Activated T-helper 9 cell treated with anti-CD3 and anti-CD28 coated beads, Interleukin-2, amount 50 U/mL, for 16 hours (primary cell): ENCODE results near the gene DCXR.

Source experiments
- DNase-seq: peaks from one replicate; pipeline ENCODE4 v3.0.0-alpha.2; 2020; ENCODE audit warnings: low read depth

DCXR gene

DNA sequence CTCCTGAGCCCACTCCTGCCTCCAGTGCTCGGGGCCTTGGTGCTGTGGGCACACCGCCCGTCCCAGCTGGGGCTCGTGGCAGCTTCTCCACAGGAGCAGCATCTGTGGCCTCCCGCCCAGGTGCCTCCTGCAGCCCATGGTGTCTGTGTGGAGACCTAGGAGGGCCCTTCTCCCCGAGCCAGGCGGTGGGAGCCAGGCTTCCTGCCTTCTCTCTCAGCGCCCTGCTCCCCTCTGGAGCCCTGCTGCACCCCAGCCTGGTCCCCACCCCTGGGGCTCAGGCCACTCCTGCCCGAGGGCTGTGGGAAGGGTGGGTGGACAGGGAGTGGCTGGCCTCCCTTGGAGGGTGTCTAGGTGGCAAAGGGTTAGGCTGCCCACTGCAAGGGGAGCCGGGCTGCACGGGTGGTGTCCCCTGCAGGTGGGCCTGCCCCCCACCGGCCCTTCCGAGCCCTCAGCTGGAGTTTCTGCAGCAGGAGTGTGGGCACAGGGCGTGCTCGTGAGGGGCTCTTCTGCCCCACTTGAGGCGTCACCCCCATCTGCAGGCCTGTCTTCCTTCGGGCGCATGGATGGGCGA is 25.8 kb downstream of the DCXR start:
- DNase-seq = no peak

DNA sequence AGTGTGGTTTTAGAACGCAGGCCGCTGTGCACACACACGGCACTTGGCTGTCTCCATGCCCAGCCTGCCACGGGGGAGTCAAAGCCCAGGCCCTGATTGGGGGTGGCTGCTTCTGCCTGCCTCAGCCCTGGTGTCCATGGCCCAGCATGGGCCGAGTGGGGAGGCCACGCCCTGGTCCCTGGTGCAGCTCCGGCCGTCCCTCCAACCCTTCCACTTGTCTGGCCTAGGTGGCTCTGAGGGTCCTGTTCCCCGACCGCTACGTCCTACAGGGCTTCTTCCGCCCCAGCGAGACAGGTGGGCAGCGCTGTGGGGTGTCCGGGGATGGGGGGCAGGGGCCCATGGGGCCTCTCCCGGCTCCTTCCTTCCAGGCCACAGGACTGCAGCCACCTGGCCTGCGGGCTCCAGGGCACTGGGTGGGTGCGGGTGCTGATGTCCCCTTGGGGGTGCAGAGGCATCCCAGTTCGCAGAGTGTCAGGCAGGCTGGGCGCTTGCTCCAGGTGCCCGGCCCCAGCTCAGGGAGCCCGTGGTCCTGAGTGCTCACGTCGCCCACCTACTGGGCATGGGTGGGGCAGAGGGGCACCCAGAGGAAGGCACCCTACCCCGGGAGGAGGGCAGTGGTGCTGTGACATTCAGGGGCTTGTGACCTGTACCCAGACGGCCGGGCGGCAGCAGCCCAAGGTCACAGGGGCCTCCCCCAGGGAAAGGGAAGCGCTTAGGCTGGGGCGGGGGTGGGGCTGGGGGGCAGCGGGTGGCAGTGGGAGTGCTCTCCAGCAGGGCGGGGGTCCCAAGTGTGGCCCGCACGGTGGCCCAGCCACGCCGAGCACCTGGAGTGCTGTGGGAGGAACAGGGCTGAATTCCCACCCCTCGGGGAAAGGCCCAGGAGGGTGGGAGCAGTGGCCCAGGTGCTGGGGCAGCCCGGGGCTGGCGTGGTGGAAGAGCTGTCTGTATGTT is 26.6 kb downstream of the DCXR start:
- no peak for DNase-seq

DNA sequence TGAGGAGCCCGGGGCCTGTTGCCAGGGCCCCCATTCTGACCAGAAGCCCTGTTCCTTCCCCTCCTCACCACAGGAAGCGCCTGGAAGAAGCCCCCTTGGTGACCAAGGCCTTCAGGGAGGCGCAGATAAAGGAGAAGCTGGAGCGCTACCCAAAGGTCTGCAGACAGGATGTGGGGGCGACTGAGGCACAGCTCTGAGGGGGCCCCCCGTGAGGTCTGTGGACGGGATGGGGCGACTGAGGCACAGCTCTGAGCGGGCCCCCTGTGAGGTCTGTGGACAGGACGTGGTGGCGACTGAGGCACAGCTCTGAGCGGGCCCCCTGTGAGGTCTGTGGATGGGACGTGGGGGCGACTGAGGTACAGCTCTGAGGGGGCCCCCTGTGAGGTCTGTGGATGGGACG is 28.1 kb downstream of the DCXR start:
- no peak for DNase-seq

DNA sequence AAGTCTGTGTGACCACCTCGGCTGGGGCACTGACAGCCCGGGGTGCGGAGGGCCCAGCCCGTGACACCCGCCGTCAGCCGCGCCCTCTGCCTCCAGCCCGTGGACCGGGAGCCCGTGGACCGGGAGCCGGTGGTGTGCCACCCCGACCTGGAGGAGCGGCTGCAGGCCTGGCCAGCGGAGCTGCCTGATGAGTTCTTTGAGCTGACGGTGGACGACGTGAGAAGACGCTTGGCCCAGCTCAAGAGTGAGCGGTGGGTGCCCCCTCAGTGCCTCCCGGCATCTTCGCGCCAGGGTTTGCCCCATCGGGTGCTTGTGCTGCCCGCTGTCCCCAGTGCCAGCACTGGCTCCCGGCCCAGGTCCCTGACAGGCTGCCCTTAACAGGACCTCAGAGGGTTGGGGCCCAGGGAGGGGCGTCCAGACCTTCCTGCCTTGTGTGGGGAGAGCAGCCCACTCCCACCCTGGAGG is 28.5 kb downstream of the DCXR start:
- no peak for DNase-seq

DNA sequence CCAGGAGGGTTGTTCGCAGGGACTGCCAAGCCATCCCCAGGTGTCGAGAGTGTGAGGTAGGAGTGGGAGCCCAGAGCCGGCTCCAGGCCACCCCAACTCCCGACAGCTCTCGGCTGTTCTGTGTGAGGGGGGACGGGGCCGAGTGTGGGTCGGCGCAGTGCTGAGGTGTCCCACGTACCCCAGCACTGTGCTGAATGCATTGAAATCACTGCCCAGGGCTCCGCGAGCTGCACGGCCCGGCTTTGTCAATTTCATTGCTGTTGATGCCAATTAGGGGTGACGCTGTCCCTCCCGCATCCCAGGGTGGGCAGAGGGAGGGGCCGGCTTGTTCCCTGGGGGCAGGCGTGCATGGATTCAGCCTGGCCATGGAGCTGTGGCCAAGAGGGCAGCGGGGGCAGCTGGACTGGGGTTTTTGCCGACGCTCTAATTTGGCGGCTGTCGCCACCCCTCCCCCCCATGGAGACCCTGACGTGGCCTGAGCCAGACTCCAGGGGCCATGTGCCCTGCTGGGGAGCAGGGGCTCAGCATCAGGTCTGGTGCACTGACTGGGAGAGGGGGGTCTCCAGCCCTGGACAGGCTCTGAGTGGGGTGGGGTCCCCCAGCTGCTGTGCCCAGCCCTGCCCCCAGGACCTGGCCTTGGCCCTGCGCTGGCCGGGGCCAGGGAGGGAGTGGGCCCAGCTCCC is 29.1 kb downstream of the DCXR start:
- no peak for DNase-seq

DNA sequence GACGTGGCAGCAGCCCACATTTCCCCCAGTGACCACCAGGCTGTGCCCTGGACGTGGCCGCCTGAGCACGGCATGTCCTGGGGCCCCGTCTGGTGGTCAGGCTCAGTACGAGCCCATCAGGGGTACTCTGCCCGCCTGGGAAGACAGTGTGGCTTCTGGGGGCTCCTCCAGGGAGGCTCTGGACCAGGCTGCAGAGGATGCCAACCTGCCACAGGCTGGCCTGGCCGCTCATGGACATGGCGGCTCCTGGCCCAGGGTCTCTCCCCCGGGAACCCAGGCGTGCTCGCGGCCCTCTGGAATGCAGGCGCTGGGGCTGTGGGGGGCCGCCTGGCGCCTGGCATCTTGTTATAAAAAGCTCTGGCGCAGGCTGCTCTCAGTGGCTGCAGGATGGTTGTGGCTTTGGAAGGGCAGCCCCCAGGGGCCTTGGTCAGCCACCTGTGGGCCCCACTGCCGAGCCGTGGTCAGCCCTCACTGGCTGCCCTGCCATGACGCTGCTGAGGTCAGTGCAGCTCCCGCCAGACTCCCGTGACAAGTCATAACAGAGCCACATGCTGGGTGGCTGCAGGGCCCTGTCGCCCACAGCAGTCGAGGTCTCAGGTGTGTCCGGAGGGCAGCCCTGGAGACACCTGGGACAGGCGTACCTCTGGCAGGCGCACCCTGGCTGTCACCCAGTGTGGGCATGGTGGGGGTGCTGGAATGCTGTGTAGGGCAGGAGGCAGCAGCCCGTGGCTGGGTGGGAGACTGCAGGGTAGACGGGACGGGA is 29.8 kb downstream of the DCXR start:
- no peak for DNase-seq

DNA sequence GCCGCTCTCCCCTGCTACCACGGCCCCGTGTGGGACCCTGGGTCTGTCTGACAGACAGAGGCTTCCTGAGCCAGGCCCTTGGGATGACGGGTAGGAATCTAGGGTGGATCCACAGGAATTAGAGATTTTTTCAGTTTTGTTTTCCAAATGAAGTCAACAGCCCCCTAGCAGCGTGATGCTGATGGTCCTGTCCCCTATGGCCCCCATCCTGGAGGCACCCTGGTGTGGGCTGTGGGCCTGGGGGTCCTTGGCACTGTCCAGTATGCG is 30.3 kb downstream of the DCXR start:
- DNase-seq = no peak

DNA sequence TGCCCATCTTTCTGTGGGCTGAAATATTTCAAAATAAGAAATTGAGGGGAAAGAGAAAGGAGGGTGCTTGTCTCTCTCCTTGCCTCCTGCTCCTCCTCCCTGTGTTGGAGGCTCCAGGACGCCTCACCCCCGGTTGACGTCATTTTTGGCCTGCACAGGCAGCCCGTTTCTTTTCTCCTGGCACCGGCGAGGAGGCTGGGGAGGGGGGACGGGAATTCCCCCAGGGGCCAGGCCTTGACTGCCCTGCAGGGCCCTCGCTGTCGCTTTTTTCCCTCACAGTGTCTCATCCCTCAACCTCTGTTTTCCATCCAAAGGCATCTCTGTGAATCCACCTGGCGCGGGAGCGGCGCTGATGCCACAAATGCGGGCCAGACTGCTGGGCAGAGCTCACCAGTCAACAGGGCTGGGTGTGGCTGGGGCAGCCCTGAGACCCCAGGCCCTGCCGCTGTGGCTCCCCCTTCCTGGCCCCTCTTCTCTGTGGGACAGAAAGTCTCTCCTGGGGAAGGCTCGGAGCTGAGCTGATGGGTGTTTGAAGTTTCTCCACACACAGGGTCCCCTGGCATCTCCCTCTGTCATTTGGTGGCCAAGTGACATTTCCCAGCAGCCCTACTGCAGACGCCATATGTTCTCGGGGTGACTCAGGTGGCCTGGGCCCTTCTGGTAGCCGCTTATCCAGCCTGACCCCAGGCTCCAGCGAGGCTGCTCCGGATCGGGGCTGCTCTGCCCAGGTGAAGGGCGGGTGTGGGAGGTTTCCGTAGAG is 30.8 kb downstream of the DCXR start:
- DNase-seq = no peak

DNA sequence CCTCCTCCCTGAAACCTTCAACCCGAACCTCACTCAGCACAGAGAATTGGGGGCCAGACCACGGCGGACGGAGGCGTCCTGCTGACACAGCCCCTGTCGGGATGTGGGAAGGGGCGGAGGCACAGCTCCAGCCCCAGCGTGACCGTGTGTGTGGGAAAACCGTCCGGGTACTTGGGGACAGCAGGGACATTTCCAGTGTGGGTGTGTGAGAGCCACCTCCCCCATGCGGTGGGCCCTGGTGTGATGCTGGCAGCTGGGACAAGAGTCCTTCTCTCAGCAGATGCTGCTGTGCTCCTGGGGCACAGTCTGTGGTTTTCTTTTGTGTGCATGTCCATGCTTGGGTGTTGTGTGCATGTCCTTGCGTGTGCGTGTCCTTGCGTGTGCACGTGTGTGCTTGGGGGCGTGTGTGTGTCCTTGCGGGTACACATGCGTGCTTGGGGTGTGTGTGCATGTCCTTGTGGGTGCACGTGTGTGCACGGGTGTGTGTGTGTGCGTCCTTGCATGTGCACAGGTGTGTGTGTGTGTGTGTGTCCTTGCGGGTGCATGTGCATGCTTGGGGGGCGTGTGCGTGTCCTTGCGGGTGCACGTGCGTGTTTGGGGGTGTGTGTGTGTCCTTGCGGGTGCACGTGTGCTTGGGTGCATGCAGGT is 31.7 kb downstream of the DCXR start:
- DNase-seq = no peak

DNA sequence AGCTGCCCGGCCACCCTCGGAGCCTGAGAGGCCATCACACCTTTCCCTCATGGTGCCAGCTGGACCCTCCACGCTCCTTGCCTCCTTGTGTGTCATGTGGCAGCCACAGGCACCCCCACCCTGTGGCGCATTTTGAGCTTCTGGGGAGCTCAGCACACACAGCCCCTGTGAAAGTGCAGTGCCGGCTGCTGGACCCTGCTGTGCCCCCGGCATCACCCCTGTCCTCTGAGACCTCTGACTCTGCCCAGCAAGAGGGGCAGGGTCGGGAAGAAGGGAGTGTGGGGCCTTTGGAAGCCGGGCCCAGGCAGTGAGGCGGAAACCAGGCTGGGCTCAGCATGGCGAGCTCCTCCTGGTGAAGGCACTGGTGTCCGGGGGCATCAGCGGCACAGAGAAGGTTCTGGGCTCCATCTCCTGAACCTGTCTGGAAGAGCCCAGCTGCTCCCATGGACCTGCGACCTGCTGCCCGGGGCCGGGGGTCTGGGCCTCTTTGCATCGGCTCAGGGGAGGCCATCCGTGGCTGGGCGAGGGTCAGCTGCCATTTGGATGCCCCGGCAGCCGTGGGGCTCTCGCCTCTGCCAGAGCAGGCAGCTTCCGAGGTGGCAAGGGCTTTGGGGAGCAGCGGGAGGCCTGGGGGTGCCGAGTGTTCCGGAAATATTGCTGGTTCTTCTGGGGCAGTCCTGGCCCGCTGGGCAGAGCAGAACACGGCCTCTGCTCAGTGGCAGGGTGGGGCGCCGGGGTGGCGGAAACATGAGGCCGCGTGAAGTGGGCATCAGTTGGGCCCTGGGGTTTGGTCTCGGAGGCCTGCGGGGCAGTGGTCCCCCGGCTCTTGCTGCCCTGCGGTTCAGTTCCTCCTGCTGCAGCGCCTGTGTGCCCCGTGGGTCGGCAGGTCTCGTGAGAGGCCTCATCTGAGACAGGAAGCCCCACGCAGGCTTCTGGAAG is 32.7 kb downstream of the DCXR start:
- DNase-seq = no peak

DNA sequence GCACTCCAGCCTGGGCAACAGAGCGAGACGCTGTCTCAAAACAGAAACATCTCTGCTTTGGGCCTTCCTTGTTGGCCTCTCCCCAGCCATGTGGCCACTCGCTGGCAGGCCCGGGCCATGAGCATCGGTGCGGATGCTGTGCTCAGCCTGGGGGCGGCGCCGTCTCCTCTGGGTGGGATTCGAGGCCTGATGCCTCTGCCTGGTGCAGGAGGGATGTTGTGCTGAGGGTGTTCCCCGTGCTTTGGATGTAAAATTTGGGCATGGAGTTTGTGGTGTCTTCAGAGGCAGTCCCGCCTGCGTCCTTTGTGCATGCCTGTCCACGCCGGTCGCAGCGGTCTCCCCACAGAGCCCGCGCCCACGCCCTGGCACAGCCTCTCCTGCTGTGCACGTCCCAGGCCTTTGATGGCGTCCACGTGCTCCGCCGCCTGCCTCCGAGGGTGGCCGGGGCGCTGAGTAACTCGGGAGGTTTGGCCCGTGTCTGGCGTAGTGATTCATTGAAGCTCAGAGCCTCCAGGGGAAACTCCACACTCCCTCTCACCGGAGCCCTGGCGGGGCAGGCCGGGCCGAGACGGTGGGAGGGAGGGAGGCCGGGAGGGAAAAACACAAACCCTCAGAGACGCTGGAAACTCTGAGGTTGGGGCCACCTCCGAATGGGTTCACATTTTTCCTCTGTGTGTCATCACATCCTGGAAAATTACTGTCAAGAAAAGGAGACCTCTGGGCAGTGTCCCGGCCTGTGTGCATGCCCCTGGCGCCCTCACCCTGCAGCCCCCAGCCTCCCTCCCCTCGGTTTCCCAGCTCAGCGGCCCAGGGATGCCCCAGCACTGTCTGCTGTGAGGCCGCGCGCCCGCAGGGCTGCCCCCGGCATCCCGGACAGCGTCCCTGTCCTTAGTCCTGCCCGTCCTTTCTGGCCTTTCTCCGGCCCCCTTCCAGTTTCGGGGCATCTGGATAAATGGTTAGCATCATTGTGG is 33.8 kb downstream of the DCXR start:
- DNase-seq = peak; percentile 36

DNA sequence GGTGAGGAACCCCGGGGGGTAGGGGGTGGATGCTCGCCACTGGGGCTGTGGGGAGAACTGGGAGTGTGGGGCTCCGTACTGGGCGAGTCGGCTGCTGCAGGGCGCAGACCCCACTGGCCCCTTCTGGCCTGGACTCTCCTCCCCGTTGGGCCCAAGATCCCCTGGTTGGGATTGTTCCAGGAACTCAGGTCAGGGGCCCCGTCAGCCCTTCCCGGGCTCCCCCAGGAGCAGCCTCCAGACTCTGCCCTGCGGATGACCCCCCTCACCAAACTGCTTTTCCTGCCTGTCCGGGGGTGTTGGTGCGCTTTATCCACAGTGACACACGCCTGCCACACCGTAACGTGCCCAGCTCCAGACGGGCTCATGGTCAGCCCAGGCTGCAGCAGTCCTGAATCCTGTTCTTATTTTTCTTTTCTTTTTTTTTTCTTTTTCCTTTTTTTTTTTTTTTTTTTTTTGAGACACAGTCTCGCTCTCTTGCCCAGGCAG is 35.9 kb downstream of the DCXR start:
- DNase-seq = no peak

DNA sequence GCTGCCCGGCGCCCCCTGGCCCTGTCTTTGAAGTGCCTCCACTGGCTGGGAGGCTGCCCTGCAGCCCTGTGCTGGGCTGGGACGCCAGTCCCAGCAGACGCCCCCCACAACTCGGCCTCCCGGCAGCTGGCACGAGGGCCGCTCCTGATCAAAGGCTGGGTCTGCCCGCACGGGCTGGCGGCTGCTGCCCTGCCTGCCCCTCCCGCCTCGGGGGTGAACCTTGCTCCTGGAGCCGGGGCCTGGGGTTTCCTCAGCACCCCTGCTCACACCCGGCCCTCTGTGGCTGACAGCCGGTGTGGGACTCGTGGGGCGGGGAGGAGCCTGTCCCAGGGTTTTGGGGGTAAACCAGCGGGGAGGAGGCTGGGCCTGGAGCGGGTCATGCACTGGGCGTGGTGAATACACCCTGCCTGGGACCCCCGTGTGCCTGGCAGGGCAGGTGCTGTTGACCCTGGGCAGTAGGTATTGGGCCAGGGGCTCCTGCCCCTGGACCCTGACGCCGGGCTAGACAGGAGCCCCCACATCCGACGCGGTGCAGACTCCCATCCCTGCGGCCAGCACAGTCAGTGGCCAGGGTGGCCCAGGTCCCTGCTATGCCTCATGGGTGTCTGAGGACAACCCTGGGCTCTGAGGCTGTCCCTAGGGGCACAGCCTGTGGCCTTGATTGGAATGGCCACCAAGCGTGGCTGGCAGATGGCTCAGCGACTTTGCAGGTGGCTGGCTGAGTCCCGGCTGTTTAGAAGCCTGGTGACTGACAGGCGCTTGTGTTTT is 36.5 kb downstream of the DCXR start:
- DNase-seq = no peak

DNA sequence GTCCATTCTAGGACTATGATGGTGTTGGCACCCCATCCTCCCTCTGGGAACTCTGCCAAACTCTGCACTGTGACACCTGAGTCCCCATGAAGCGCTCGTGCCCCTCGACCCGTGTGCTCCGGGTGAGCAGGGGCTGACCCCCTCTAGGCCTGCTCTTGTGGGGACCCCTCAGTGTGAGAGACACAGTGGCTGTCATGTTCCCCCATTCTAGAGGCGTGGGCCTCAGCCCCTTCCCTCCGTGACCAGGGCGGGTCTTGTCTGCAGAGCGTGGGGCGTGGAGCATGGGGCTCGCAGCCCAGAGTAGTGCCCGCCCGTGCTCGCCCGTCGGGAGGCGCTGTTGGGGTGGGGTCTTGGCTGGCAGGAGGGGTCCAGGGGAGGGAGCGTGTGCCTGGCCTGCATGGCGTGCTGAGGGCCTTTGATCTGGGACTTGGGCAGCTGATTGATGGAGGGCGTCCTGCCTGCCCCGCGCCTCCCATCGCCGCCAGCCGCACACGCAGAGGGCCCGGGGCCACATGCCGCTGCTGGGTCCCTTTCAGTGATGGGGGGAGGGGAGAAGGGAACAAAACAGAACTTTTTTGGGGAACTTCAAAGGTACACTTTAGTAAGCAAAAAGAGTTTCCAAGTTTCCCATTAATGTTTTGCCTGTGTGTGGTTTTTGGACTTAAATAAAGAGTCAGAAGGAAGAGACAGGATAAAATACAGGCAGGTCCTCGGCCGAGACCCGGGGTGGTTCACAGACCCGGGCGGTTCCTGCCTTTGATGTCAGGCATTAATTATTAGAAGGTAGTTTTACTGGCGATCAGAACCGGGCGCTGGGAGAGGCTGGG is 37.3 kb downstream of the DCXR start:
- no peak for DNase-seq

DNA sequence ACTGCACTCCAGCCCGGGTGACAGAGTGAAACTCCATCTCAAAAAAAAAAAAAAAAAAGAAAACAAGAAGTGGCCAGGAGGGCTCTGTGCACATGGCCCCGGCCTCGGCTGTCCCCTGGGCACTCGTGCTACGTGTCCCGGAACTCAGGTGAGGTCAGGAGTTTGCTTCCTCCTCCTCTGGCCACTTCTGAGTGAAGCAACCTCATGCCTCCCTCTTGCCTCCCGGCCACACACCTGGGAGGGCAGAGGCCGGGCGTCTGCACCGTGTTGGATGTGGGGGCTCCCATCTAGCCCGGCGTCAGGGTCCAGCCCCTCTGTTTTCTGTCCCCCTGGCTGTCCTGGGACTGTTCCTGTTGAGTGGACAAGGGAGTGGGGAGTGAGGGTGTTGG is 37.9 kb downstream of the DCXR start:
- no peak for DNase-seq

DNA sequence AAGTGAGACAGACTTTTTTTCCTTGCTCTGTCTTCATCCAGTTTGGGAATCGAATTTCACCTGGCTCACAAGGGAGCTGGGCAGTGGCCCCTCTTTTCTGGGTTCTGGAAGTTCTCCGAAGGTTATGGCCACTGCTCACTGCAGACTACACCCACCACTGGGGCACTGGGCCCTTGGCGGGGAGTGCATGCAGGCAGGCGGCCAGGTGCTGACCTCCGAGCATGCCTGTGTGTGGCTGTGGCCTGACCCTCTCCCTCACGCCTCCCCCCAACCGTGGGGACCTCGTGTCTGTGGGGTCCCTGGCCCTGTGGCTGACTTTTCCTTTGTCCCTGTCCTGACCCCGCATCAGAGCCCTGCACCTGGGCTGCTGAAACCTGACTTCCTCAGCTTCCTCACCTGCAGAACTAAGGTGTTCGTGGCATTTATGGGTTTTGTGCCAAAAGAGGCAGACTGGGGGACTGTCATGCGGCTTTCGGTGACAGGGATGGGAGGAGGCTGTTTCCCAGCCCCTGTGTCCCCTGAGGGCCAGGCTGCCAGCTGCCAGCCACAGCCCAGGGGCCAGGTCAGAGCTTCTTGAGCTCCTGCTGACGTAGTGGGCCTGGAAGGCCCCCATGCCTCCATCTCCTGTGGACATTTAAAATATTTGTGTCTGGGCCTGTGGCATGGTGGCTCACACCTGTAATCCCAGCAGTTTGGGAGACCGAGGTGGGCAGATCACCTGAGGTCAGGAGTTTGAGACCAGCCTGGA is 38.6 kb downstream of the DCXR start:
- DNase-seq = no peak
